ENCODE measurements around the gene KCTD1. TPM values are rescaled to one million over a fixed set of nuclear protein-coding genes. Genes with fewer than 3 reads are reported as not detected.

KCTD1 gene
- total and polyA plus RNA-seq, 2 donors (not counting 1 experiment from before 2014, with no cell fraction given): 2.3 to 5.0 TPM

- H3K4me1 ChIP-seq (ENCODE audit: control insufficient read depth in 2 of 2, insufficient read depth in 2 of 2, low read length in 2 of 2): peaks cover 0 to 13% of the 10 kb centered on the region in 2 donors
- H2AFZ ChIP-seq (ENCODE audit: insufficient read depth, low read depth, low read length, poor library complexity, severe bottlenecking): no peak overlapping the region
- Mint-ChIP-seq H3K9me3 (ENCODE audit: insufficient read depth) (no peaks in the 10 kb centered on the region), H3K4me1 (peaks cover 7% of the 10 kb centered on the region), H3K27me3 (peaks cover 16% of the 10 kb centered on the region), H3K27ac (no peak overlapping the region), H3K4me3 (no peak overlapping the region)
- no peak for TF ChIP-seq CTCF (IDR thresholded peaks at IDR 0.05)
- no peak for TF ChIP-seq EZH2 (IDR thresholded peaks at IDR 0.05; ENCODE audit: borderline replicate concordance, insufficient read depth, low read depth, low read length, poor library complexity, severe bottlenecking)
- no peaks in the 10 kb centered on the region for H3K36me3 ChIP-seq (replicated peaks in 1 of 2; ENCODE audit: control extremely low read depth in 1 of 2, control insufficient read depth in 1 of 2, extremely low read depth in 1 of 2, insufficient read depth in 2 of 2, low read length in 1 of 2)
- DNase-seq (no peak), ATAC-seq (ENCODE audit: low read depth) (no peak)
- H4K20me1 ChIP-seq (ENCODE audit: control insufficient read depth, insufficient read depth, low read length, poor library complexity, severe bottlenecking): no peaks in the 10 kb centered on the region
- 96% methylated on average over 7 of the region's 8 CpGs for WGBS (ENCODE audit: insufficient coverage)
- H3K27ac ChIP-seq (ENCODE audit: low read length in 2 of 2): no peak overlapping the region
- peaks cover 0 to 11% (median 3%) of the 10 kb centered on the region in 4 experiments for H3K27me3 ChIP-seq (replicated peaks in 1 of 4; ENCODE audit: control extremely low read depth in 1 of 4, control insufficient read depth in 3 of 4, insufficient read depth in 4 of 4, low read length in 3 of 4)
- intact Hi-C loops (cut with micrococcal nuclease): no loop called here
- H3K79me2 ChIP-seq (ENCODE audit: control insufficient read depth, insufficient read depth, low read length): no peaks in the 10 kb centered on the region
- ChIA-PET POLR2A (no interaction called here), CTCF (no interaction called here)
- H3K4me3 ChIP-seq (ENCODE audit: control extremely low read depth in 1 of 5, extremely low read depth in 1 of 5, insufficient read depth in 1 of 5, low read depth in 2 of 5, low read length in 4 of 5): no peak overlapping the region
- no peak overlapping the region for H3K4me2 ChIP-seq (replicated peaks; ENCODE audit: low read depth, low read length, poor library complexity, severe bottlenecking)
- no peak overlapping the region for H3K9ac ChIP-seq (ENCODE audit: low read length)
- peaks cover 0 to 3% (median 0%) of the 10 kb centered on the region in 3 donors for H3K9me3 ChIP-seq (ENCODE audit: control extremely low read depth in 1 of 3, control insufficient read depth in 2 of 3, insufficient read depth in 1 of 3, low read length in 2 of 3)
These were observed 107.7 kb downstream of the KCTD1 start for GRCh38 chr18:26440644-26441043.

GRCh38 chr18:26439537-26439936 lies 108.8 kb downstream of the KCTD1 start:
- H3K27me3 Mint-ChIP-seq: peaks cover 11% of the 10 kb centered on the region
- ATAC-seq (ENCODE audit: low read depth) (no peak), DNase-seq (no peak)
- Histone ChIP-seq H3K79me2 (ENCODE audit: control insufficient read depth, insufficient read depth, low read length) (no peaks in the 10 kb centered on the region), H3K4me1 (ENCODE audit: control insufficient read depth in 2 of 2, insufficient read depth in 2 of 2, low read length in 2 of 2) (peaks cover 0 to 13% of the 10 kb centered on the region in 2 donors), H2AFZ (ENCODE audit: insufficient read depth, low read depth, low read length, poor library complexity, severe bottlenecking) (no peak overlapping the region), H3K36me3 (replicated peaks in 1 of 2; ENCODE audit: control extremely low read depth in 1 of 2, control insufficient read depth in 1 of 2, extremely low read depth in 1 of 2, insufficient read depth in 2 of 2, low read length in 1 of 2) (no peaks in the 10 kb centered on the region), H3K27ac (ENCODE audit: low read length in 2 of 2) (no peak overlapping the region), H3K4me3 (ENCODE audit: control extremely low read depth in 1 of 5, extremely low read depth in 1 of 5, insufficient read depth in 1 of 5, low read depth in 2 of 5, low read length in 4 of 5) (no peak overlapping the region), H4K20me1 (ENCODE audit: control insufficient read depth, insufficient read depth, low read length, poor library complexity, severe bottlenecking) (no peaks in the 10 kb centered on the region), H3K9ac (ENCODE audit: low read length) (no peak overlapping the region), H3K9me3 (ENCODE audit: control extremely low read depth in 1 of 3, control insufficient read depth in 2 of 3, insufficient read depth in 1 of 3, low read length in 2 of 3) (peaks cover 0 to 3% (median 0%) of the 10 kb centered on the region in 3 donors), H3K27me3 (replicated peaks in 1 of 4; ENCODE audit: control extremely low read depth in 1 of 4, control insufficient read depth in 3 of 4, insufficient read depth in 4 of 4, low read length in 3 of 4) (peaks cover 0 to 11% (median 2%) of the 10 kb centered on the region in 4 experiments), H3K4me2 (replicated peaks; ENCODE audit: low read depth, low read length, poor library complexity, severe bottlenecking) (no peak overlapping the region)
- no peak overlapping the region for H3K27ac Mint-ChIP-seq
- intact Hi-C loops (cut with micrococcal nuclease): no loop called here
- H3K9me3 Mint-ChIP-seq (ENCODE audit: insufficient read depth): no peaks in the 10 kb centered on the region
- H3K4me3 Mint-ChIP-seq: no peak overlapping the region
- ChIA-PET CTCF (no interaction called here), POLR2A (no interaction called here)
- TF ChIP-seq CTCF (IDR thresholded peaks at IDR 0.05): no peak
- H3K4me1 Mint-ChIP-seq: peaks cover 7% of the 10 kb centered on the region
- WGBS (ENCODE audit: insufficient coverage): 91% methylated on average over 3 of the region's 4 CpGs

Measured in B cell (primary cell).